HEK293 (cell line): ENCODE measurements around the gene EFCAB14.

Experiments
- CTCF ChIA-PET: fragments of 350-600 bp; formaldehyde crosslinking; extraction: SDS; loops from one replicate; lab custom pipeline; 2021; ENCODE audit warnings: antibody characterized with exemption; lab: Yijun Ruan, JAX
- POLR2A ChIA-PET: fragments of 300-600 bp; formaldehyde crosslinking; extraction: SDS; loops from one replicate; lab custom pipeline; 2020; ENCODE audit warnings: antibody characterized with exemption, inconsistent platforms; lab: Yijun Ruan, JAX
- H3K27ac ChIP-seq: fragments of 200-500 bp; sonication (Bioruptor generic); 2 replicates; pipeline ENCODE4 v1.5.1; 2014; ENCODE audit warnings: low read depth, low read length, control low read depth, inconsistent platforms; ENCODE audit errors: extremely low read depth
- H3K36me3 ChIP-seq, 2 experiments: fragments of 200-500 bp in 1 of 2; sonication (Bioruptor generic) in 1 of 2; 1 replicate in 1 of 2; 2 replicates in 1 of 2; pipeline ENCODE4 v1.5.1; 2014 to 2017; ENCODE audit warnings: inconsistent platforms in 2 of 2, low read length in 2 of 2; ENCODE audit not compliant: control insufficient read depth in 2 of 2, insufficient read depth in 1 of 2
- H3K4me1 ChIP-seq: fragments of 200-500 bp; sonication (Bioruptor generic); 2 replicates; pipeline ENCODE4 v1.5.1; 2014; ENCODE audit warnings: mild to moderate bottlenecking, low read length, inconsistent platforms; ENCODE audit not compliant: control insufficient read depth, insufficient read depth
- H3K4me3 ChIP-seq: 2 replicates; pipeline ENCODE4 v1.5.1; 2011; ENCODE audit warnings: low read depth, mild to moderate bottlenecking, control low read depth, low read length, moderate library complexity
- H3K9me3 ChIP-seq: fragments of 200-500 bp; sonication (Bioruptor generic); 2 replicates; pipeline ENCODE4 v1.5.1; 2014; ENCODE audit warnings: low read depth, low read length, inconsistent platforms; ENCODE audit not compliant: control insufficient read depth, insufficient read depth
- HOXD13 ChIP-seq: sonication (generic); formaldehyde crosslinking; IDR thresholded peaks from 2 replicates; pipeline ENCODE4 v1.8.0; 2022; ENCODE audit warnings: missing genetic modification reagents, borderline replicate concordance
- SP2 ChIP-seq: fragments of 450-650 bp; formaldehyde crosslinking; IDR thresholded peaks from 2 replicates; pipeline ENCODE4 v1.5.1; 2016; ENCODE audit warnings: missing biosample characterization, missing genetic modification characterization
- YY1 ChIP-seq: fragments of 450-650 bp; formaldehyde crosslinking; IDR thresholded peaks from 2 replicates; pipeline ENCODE4 v1.5.1; 2018; ENCODE audit warnings: missing biosample characterization, missing genetic modification characterization
- ZBTB17 ChIP-seq: fragments of 450-650 bp; formaldehyde crosslinking; IDR thresholded peaks from 2 replicates; pipeline ENCODE4 v1.5.1; 2016; ENCODE audit warnings: missing biosample characterization, missing genetic modification characterization
- ZNF10 ChIP-seq: fragments of 450-650 bp; formaldehyde crosslinking; IDR thresholded peaks from 2 replicates; pipeline ENCODE4 v1.5.1; 2017; ENCODE audit warnings: missing biosample characterization, missing genetic modification characterization
- ZNF132 ChIP-seq: fragments of 450-650 bp; formaldehyde crosslinking; IDR thresholded peaks from 2 replicates; pipeline ENCODE4 v1.5.1; 2017; ENCODE audit warnings: missing biosample characterization, missing genetic modification characterization, borderline replicate concordance
- ZNF175 ChIP-seq: fragments of 450-650 bp; formaldehyde crosslinking; IDR thresholded peaks from 2 replicates; pipeline ENCODE4 v1.5.1; 2016; ENCODE audit warnings: missing biosample characterization, missing genetic modification characterization
- ZNF184 ChIP-seq: fragments of 450-650 bp; IDR thresholded peaks from 2 replicates; pipeline ENCODE4 v1.5.1; 2018; ENCODE audit warnings: missing biosample characterization, mild to moderate bottlenecking, missing genetic modification characterization
- ZNF239 ChIP-seq: fragments of 450-650 bp; formaldehyde crosslinking; IDR thresholded peaks from 2 replicates; pipeline ENCODE4 v1.5.1; 2016; ENCODE audit warnings: missing biosample characterization, missing genetic modification characterization
- ZNF24 ChIP-seq: fragments of 450-650 bp; formaldehyde crosslinking; IDR thresholded peaks from 2 replicates; pipeline ENCODE4 v1.5.1; 2016; ENCODE audit warnings: missing biosample characterization, missing genetic modification characterization
- ZNF302 ChIP-seq: fragments of 450-650 bp; formaldehyde crosslinking; IDR thresholded peaks from 2 replicates; pipeline ENCODE4 v1.5.1; 2016; ENCODE audit warnings: missing biosample characterization, missing genetic modification characterization, low read depth
- ZNF311 ChIP-seq: fragments of 450-650 bp; formaldehyde crosslinking; IDR thresholded peaks from 2 replicates; pipeline ENCODE4 v1.5.1; 2017; ENCODE audit warnings: missing biosample characterization, missing genetic modification characterization, borderline replicate concordance
- ZNF404 ChIP-seq: fragments of 450-650 bp; formaldehyde crosslinking; IDR thresholded peaks from 2 replicates; pipeline ENCODE4 v1.5.1; 2017; ENCODE audit warnings: missing biosample characterization, missing genetic modification characterization
- ZNF416 ChIP-seq: fragments of 450-650 bp; formaldehyde crosslinking; IDR thresholded peaks from 2 replicates; pipeline ENCODE4 v1.5.1; 2016; ENCODE audit warnings: missing biosample characterization, missing genetic modification characterization
- ZNF473 ChIP-seq: fragments of 450-650 bp; formaldehyde crosslinking; IDR thresholded peaks from 2 replicates; pipeline ENCODE4 v1.5.1; 2017; ENCODE audit warnings: missing biosample characterization, missing genetic modification characterization
- ZNF521 ChIP-seq: fragments of 450-650 bp; formaldehyde crosslinking; IDR thresholded peaks from 2 replicates; pipeline ENCODE4 v1.5.1; 2017; ENCODE audit warnings: missing biosample characterization, mild to moderate bottlenecking, missing genetic modification characterization
- ZNF555 ChIP-seq: fragments of 450-650 bp; formaldehyde crosslinking; conservative IDR thresholded peaks from 2 replicates; pipeline ENCODE4 v1.5.1; 2017; ENCODE audit warnings: missing biosample characterization, mild to moderate bottlenecking, missing genetic modification characterization, inconsistent platforms
- ZNF624 ChIP-seq: fragments of 450-650 bp; formaldehyde crosslinking; IDR thresholded peaks from 2 replicates; pipeline ENCODE4 v1.5.1; 2017; ENCODE audit warnings: missing biosample characterization, missing genetic modification characterization
- ZNF664 ChIP-seq: fragments of 450-650 bp; formaldehyde crosslinking; IDR thresholded peaks from 2 replicates; pipeline ENCODE4 v1.5.1; 2016; ENCODE audit warnings: missing biosample characterization, missing genetic modification characterization
- ZNF707 ChIP-seq: fragments of 450-650 bp; formaldehyde crosslinking; IDR thresholded peaks from 2 replicates; pipeline ENCODE4 v1.5.1; 2016; ENCODE audit warnings: missing biosample characterization, missing genetic modification characterization
- TF ChIP-seq, protein P1 (sequence below): fragments of 450-650 bp; formaldehyde crosslinking; IDR thresholded peaks from 2 replicates; pipeline ENCODE4 v1.5.1; 2016; ENCODE audit warnings: missing biosample characterization, missing genetic modification characterization, low read depth
- TF ChIP-seq, protein P2 (sequence below): fragments of 450-650 bp; formaldehyde crosslinking; conservative IDR thresholded peaks from 2 replicates; pipeline ENCODE4 v1.5.1; 2016; ENCODE audit warnings: low read depth, missing biosample characterization, missing genetic modification characterization
- TF ChIP-seq, protein P3 (sequence below): fragments of 450-650 bp; formaldehyde crosslinking; IDR thresholded peaks from 2 replicates; pipeline ENCODE4 v1.5.1; 2016; ENCODE audit warnings: missing biosample characterization, missing genetic modification characterization
- TF ChIP-seq, protein P4 (sequence below): fragments of 450-650 bp; IDR thresholded peaks from 2 replicates; pipeline ENCODE4 v1.5.1; 2018; ENCODE audit warnings: missing biosample characterization, missing genetic modification characterization
- TF ChIP-seq, protein P5 (sequence below): fragments of 450-650 bp; formaldehyde crosslinking; IDR thresholded peaks from 2 replicates; pipeline ENCODE4 v1.5.1; 2016; ENCODE audit warnings: missing biosample characterization, missing genetic modification characterization
- TF ChIP-seq, protein P6 (sequence below): fragments of 450-650 bp; IDR thresholded peaks from 2 replicates; pipeline ENCODE4 v1.5.1; 2018; ENCODE audit warnings: missing biosample characterization, mild to moderate bottlenecking, missing genetic modification characterization

Gene EFCAB14

DNA sequence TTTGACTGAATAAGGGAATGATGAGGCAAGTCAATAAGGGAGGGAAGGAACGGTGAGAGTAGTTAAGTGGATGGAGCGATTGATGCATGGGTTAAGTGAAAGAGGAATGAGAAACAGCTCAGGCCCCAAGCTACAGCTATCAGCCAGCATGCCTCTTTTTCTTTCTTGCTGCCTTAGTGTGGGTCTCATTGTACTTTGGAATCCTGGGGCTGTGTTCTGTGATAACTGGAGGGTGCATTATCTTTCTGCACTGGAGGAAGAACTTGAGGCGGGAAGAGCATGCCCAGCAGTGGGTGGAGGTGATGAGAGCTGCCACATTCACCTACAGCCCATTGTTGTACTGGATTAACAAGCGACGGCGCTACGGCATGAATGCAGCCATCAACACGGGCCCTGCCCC is 46.2 kb downstream of the EFCAB14 start:
- Histone ChIP-seq H3K4me1 (no peaks in the 10 kb centered on the region), H3K9me3 (no peaks in the 10 kb centered on the region), H3K27ac (no peak overlapping the region), H3K36me3 (peaks cover 7 to 47% of the 10 kb centered on the region in 2 experiments; a peak in 2 of 3 replicates), H3K4me3 (no peak overlapping the region)
- ChIA-PET POLR2A (no interaction called here), CTCF (no interaction called here)
- TF ChIP-seq ZNF311 (no peak), HOXD13 (no peak), ZNF175 (tag by site-specific recombination) (no peak), ZNF302 (no peak), ZNF132 (tag by site-specific recombination) (no peak), ZNF24 (no peak), ZNF404 (no peak), YY1 (tag by site-specific recombination) (no peak), ZNF555 (no peak), ZNF624 (tag by site-specific recombination) (no peak), SP2 (tag by site-specific recombination) (no peak), ZNF707 (tag by site-specific recombination) (no peak), ZNF239 (no peak)
- TF ChIP-seq, protein P1, sequence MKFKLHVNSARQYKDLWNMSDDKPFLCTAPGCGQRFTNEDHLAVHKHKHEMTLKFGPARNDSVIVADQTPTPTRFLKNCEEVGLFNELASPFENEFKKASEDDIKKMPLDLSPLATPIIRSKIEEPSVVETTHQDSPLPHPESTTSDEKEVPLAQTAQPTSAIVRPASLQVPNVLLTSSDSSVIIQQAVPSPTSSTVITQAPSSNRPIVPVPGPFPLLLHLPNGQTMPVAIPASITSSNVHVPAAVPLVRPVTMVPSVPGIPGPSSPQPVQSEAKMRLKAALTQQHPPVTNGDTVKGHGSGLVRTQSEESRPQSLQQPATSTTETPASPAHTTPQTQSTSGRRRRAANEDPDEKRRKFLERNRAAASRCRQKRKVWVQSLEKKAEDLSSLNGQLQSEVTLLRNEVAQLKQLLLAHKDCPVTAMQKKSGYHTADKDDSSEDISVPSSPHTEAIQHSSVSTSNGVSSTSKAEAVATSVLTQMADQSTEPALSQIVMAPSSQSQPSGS (tag by site-specific recombination): no peak
- TF ChIP-seq, protein P2, sequence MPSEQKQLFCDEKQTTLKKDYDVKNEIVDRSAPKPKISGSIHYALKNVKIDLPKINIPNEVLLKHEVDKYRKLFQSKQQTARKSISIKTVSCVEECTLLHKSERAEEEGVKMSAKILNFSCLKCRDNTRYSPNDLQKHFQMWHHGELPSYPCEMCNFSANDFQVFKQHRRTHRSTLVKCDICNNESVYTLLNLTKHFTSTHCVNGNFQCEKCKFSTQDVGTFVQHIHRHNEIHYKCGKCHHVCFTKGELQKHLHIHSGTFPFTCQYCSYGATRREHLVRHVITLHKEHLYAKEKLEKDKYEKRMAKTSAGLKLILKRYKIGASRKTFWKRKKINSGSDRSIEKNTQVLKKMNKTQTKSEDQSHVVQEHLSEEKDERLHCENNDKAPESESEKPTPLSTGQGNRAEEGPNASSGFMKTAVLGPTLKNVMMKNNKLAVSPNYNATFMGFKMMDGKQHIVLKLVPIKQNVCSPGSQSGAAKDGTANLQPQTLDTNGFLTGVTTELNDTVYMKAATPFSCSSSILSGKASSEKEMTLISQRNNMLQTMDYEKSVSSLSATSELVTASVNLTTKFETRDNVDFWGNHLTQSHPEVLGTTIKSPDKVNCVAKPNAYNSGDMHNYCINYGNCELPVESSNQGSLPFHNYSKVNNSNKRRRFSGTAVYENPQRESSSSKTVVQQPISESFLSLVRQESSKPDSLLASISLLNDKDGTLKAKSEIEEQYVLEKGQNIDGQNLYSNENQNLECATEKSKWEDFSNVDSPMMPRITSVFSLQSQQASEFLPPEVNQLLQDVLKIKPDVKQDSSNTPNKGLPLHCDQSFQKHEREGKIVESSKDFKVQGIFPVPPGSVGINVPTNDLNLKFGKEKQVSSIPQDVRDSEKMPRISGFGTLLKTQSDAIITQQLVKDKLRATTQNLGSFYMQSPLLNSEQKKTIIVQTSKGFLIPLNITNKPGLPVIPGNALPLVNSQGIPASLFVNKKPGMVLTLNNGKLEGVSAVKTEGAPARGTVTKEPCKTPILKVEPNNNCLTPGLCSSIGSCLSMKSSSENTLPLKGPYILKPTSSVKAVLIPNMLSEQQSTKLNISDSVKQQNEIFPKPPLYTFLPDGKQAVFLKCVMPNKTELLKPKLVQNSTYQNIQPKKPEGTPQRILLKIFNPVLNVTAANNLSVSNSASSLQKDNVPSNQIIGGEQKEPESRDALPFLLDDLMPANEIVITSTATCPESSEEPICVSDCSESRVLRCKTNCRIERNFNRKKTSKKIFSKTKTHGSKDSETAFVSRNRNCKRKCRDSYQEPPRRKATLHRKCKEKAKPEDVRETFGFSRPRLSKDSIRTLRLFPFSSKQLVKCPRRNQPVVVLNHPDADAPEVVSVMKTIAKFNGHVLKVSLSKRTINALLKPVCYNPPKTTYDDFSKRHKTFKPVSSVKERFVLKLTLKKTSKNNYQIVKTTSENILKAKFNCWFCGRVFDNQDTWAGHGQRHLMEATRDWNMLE (tag by site-specific recombination): no peak
- TF ChIP-seq, protein P3, sequence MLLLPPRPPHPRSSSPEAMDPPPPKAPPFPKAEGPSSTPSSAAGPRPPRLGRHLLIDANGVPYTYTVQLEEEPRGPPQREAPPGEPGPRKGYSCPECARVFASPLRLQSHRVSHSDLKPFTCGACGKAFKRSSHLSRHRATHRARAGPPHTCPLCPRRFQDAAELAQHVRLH (tag by site-specific recombination): no peak
- TF ChIP-seq, protein P4, sequence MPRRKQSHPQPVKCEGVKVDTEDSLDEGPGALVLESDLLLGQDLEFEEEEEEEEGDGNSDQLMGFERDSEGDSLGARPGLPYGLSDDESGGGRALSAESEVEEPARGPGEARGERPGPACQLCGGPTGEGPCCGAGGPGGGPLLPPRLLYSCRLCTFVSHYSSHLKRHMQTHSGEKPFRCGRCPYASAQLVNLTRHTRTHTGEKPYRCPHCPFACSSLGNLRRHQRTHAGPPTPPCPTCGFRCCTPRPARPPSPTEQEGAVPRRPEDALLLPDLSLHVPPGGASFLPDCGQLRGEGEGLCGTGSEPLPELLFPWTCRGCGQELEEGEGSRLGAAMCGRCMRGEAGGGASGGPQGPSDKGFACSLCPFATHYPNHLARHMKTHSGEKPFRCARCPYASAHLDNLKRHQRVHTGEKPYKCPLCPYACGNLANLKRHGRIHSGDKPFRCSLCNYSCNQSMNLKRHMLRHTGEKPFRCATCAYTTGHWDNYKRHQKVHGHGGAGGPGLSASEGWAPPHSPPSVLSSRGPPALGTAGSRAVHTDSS (tag by site-specific recombination): no peak

DNA sequence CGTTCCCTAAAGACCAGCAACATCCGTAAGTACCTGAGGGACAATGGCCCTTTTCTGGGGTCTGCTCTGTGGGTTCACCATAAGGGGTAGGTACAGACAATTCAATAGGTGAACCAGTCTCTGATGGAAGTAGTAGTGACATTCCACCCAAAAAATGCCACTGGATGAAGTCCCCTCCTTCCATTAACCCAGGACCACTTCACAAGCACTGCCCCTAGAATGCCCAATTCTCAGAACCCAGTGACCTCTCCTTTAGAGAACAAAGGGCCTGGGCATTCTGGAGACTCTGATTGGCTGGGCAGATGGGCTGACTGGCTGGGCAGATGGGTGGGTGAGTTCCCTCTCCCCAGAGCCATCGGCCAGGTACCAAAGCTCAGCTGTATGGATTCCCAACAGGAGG is 47.4 kb downstream of the EFCAB14 start, which contains the start of gene TEX38:
TSS of gene TEX38 (plus strand) at position 301 of the 400 bp plus-strand sequence. CDS start at position 382, 81 bp downstream.
- ChIA-PET POLR2A (no interaction called here), CTCF (no interaction called here)
- Histone ChIP-seq H3K27ac (no peak within 1 kb of the TSS), H3K4me3 (no peak within 1 kb of the TSS), H3K9me3 (no peaks in the 10 kb centered on the region), H3K4me1 (no peaks in the 10 kb centered on the region), H3K36me3 (peaks cover 7 to 36% of the 10 kb centered on the region in 2 experiments; a peak in 2 of 3 replicates)
- TF ChIP-seq ZNF184 (tag by site-specific recombination) (no peak), ZNF521 (tag by site-specific recombination) (no peak), ZBTB17 (tag by site-specific recombination) (no peak), ZNF10 (tag by site-specific recombination) (no peak), YY1 (tag by site-specific recombination) (no peak), ZNF473 (tag by site-specific recombination) (no peak), ZNF664 (tag by site-specific recombination) (no peak), ZNF416 (tag by site-specific recombination) (no peak)
- TF ChIP-seq, protein P3 (tag by site-specific recombination): no peak
- TF ChIP-seq, protein P5, sequence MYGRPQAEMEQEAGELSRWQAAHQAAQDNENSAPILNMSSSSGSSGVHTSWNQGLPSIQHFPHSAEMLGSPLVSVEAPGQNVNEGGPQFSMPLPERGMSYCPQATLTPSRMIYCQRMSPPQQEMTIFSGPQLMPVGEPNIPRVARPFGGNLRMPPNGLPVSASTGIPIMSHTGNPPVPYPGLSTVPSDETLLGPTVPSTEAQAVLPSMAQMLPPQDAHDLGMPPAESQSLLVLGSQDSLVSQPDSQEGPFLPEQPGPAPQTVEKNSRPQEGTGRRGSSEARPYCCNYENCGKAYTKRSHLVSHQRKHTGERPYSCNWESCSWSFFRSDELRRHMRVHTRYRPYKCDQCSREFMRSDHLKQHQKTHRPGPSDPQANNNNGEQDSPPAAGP (tag by site-specific recombination): no peak
- TF ChIP-seq, protein P6, sequence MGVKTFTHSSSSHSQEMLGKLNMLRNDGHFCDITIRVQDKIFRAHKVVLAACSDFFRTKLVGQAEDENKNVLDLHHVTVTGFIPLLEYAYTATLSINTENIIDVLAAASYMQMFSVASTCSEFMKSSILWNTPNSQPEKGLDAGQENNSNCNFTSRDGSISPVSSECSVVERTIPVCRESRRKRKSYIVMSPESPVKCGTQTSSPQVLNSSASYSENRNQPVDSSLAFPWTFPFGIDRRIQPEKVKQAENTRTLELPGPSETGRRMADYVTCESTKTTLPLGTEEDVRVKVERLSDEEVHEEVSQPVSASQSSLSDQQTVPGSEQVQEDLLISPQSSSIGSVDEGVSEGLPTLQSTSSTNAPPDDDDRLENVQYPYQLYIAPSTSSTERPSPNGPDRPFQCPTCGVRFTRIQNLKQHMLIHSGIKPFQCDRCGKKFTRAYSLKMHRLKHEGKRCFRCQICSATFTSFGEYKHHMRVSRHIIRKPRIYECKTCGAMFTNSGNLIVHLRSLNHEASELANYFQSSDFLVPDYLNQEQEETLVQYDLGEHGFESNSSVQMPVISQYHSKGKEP (tag by site-specific recombination): no peak
